WTC11 (cell line): ENCODE results near the gene GJA5. TPM values are rescaled to one million over a fixed set of nuclear protein-coding genes. Genes with fewer than 3 reads are reported as not detected.

Experiments
- ATAC-seq: fragments of 200-7000 bp; cut with Tn5 transposase; 2 replicates; pipeline ENCODE4 v1.10.0; 2021; ENCODE audit warnings: mild to moderate bottlenecking, moderate library complexity
- CTCF ChIA-PET: fragments of 300-600 bp; sonication (Branson Sonifier 250); formaldehyde crosslinking; loops from one replicate; lab custom pipeline; 2021; ENCODE audit warnings: antibody characterized with exemption; lab: Charles Lee
- POLR2A ChIA-PET: fragments of 350-600 bp; sonication (Branson Sonifier 250); formaldehyde crosslinking; loops from one replicate; lab custom pipeline; 2021; ENCODE audit warnings: antibody characterized with exemption; lab: Charles Lee
- DNase-seq: peaks from one replicate; pipeline ENCODE4 v3.0.0; 2021; ENCODE audit warnings: low spot score
- H3K27ac Mint-ChIP-seq: 2 replicates; pipeline ENCODE4 v1.8.0; 2021; ENCODE audit warnings: mixed read lengths
- H3K27me3 Mint-ChIP-seq: 2 replicates; pipeline ENCODE4 v1.8.0; 2021; ENCODE audit warnings: low read depth, mild to moderate bottlenecking, moderate library complexity, mixed read lengths
- H3K36me3 Mint-ChIP-seq: 2 replicates; pipeline ENCODE4 v1.8.0; 2021; ENCODE audit warnings: mixed read lengths
- H3K4me1 Mint-ChIP-seq: 2 replicates; pipeline ENCODE4 v1.8.0; 2022; ENCODE audit warnings: mixed read lengths
- H3K4me3 Mint-ChIP-seq: 2 replicates; pipeline ENCODE4 v1.8.0; 2021; ENCODE audit warnings: mild to moderate bottlenecking, moderate library complexity, mixed read lengths
- H3K9me3 Mint-ChIP-seq: 2 replicates; pipeline ENCODE4 v1.8.0; 2021; ENCODE audit warnings: mixed read lengths
- CREM ChIP-seq: sonication (generic); formaldehyde crosslinking; IDR thresholded peaks from 2 replicates; pipeline ENCODE4 v1.8.1; 2022; ENCODE audit warnings: mild to moderate bottlenecking, missing genetic modification reagents, moderate library complexity
- GABPB1 ChIP-seq: sonication (generic); formaldehyde crosslinking; IDR thresholded peaks from 2 replicates; pipeline ENCODE4 v1.8.1; 2023; ENCODE audit warnings: mild to moderate bottlenecking, missing genetic modification reagents
- IRF1 ChIP-seq: sonication (generic); formaldehyde crosslinking; IDR thresholded peaks from 2 replicates; pipeline ENCODE4 v1.8.0; 2023; ENCODE audit warnings: missing genetic modification reagents
- MYBL2 ChIP-seq: sonication (generic); formaldehyde crosslinking; IDR thresholded peaks from 2 replicates; pipeline ENCODE4 v1.8.1; 2023; ENCODE audit warnings: mild to moderate bottlenecking, moderate library complexity, missing genetic modification reagents
- NFE2L1 ChIP-seq: sonication (generic); formaldehyde crosslinking; IDR thresholded peaks from 2 replicates; pipeline ENCODE4 v1.8.1; 2023; ENCODE audit warnings: missing genetic modification reagents
- NR1H2 ChIP-seq: sonication (generic); formaldehyde crosslinking; IDR thresholded peaks from 2 replicates; pipeline ENCODE4 v1.9.0; 2021; ENCODE audit warnings: mild to moderate bottlenecking, moderate library complexity, missing genetic modification reagents
- RELA ChIP-seq: sonication (generic); formaldehyde crosslinking; IDR thresholded peaks from 2 replicates; pipeline ENCODE4 v1.8.1; 2022; ENCODE audit warnings: missing genetic modification reagents, mild to moderate bottlenecking, borderline replicate concordance
- TP53 ChIP-seq: sonication (generic); formaldehyde crosslinking; IDR thresholded peaks from 2 replicates; pipeline ENCODE4 v1.8.1; 2023; ENCODE audit warnings: mild to moderate bottlenecking, missing genetic modification reagents
- ZNF121 ChIP-seq: sonication (generic); formaldehyde crosslinking; IDR thresholded peaks from 2 replicates; pipeline ENCODE4 v1.8.0; 2023; ENCODE audit warnings: missing genetic modification reagents
- ZNF425 ChIP-seq: fragments of 250-450 bp; sonication (Bioruptor Pico); conservative IDR thresholded peaks from 2 replicates; pipeline ENCODE4 v1.9.0; 2021; ENCODE audit warnings: mild to moderate bottlenecking
- total RNA-seq: library from RNA; stranded (reverse); gene quantifications from 3 replicates; pipeline ENCODE4 v1.2.3, GENCODE V29; 2021
- TF ChIP-seq, protein P1 (sequence below): fragments of 250-450 bp; sonication (Bioruptor Pico); IDR thresholded peaks from 2 replicates; pipeline ENCODE4 v1.8.0; 2021; ENCODE audit warnings: mild to moderate bottlenecking
- TF ChIP-seq, protein P2 (sequence below): sonication (generic); formaldehyde crosslinking; IDR thresholded peaks from 2 replicates; pipeline ENCODE4 v1.8.1; 2023; ENCODE audit warnings: mild to moderate bottlenecking, missing genetic modification reagents, borderline replicate concordance
- TF ChIP-seq, protein P3 (sequence below): sonication (generic); formaldehyde crosslinking; IDR thresholded peaks from 2 replicates; pipeline ENCODE4 v1.8.0; 2022; ENCODE audit warnings: mild to moderate bottlenecking, missing genetic modification reagents
- TF ChIP-seq, protein P4 (sequence below): sonication (generic); formaldehyde crosslinking; conservative IDR thresholded peaks from 2 replicates; pipeline ENCODE4 v1.8.1; 2023; ENCODE audit warnings: mild to moderate bottlenecking, low read depth, missing genetic modification reagents, moderate library complexity
- TF ChIP-seq, protein P5 (sequence below): sonication (generic); formaldehyde crosslinking; IDR thresholded peaks from 2 replicates; pipeline ENCODE4 v1.8.1; 2022; ENCODE audit warnings: mild to moderate bottlenecking, missing genetic modification reagents, moderate library complexity, borderline replicate concordance

GJA5 gene
- total RNA-seq, 1 experiment from 2014 or later = 2.2 TPM

- ChIA-PET POLR2A (no interaction called here), CTCF (no interaction called here)
- Mint-ChIP-seq H3K27me3 (no peaks in the 10 kb centered on the region), H3K9me3 (peaks cover 4% of the 10 kb centered on the region; the same call in 1 of the 2 replicates), H3K4me3 (no peak overlapping the region), H3K27ac (no peak overlapping the region), H3K4me1 (0 out of 2 replicates have a peak, but pooled peaks cover 3% of the 10 kb centered on the region), H3K36me3 (no peaks in the 10 kb centered on the region)
- TF ChIP-seq GABPB1 (no peak), MYBL2 (CRISPR knock-in tag) (no peak), NFE2L1 (CRISPR knock-in tag) (no peak), CREM (CRISPR knock-in tag) (no peak), ZNF121 (CRISPR knock-in tag) (no peak), NR1H2 (CRISPR knock-in tag) (no peak), IRF1 (CRISPR knock-in tag) (no peak), ZNF425 (no peak)
- TF ChIP-seq, protein P1, sequence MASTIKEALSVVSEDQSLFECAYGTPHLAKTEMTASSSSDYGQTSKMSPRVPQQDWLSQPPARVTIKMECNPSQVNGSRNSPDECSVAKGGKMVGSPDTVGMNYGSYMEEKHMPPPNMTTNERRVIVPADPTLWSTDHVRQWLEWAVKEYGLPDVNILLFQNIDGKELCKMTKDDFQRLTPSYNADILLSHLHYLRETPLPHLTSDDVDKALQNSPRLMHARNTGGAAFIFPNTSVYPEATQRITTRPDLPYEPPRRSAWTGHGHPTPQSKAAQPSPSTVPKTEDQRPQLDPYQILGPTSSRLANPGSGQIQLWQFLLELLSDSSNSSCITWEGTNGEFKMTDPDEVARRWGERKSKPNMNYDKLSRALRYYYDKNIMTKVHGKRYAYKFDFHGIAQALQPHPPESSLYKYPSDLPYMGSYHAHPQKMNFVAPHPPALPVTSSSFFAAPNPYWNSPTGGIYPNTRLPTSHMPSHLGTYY (CRISPR knock-in tag) = no peak
- TF ChIP-seq, protein P2, sequence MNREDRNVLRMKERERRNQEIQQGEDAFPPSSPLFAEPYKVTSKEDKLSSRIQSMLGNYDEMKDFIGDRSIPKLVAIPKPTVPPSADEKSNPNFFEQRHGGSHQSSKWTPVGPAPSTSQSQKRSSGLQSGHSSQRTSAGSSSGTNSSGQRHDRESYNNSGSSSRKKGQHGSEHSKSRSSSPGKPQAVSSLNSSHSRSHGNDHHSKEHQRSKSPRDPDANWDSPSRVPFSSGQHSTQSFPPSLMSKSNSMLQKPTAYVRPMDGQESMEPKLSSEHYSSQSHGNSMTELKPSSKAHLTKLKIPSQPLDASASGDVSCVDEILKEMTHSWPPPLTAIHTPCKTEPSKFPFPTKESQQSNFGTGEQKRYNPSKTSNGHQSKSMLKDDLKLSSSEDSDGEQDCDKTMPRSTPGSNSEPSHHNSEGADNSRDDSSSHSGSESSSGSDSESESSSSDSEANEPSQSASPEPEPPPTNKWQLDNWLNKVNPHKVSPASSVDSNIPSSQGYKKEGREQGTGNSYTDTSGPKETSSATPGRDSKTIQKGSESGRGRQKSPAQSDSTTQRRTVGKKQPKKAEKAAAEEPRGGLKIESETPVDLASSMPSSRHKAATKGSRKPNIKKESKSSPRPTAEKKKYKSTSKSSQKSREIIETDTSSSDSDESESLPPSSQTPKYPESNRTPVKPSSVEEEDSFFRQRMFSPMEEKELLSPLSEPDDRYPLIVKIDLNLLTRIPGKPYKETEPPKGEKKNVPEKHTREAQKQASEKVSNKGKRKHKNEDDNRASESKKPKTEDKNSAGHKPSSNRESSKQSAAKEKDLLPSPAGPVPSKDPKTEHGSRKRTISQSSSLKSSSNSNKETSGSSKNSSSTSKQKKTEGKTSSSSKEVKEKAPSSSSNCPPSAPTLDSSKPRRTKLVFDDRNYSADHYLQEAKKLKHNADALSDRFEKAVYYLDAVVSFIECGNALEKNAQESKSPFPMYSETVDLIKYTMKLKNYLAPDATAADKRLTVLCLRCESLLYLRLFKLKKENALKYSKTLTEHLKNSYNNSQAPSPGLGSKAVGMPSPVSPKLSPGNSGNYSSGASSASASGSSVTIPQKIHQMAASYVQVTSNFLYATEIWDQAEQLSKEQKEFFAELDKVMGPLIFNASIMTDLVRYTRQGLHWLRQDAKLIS (CRISPR knock-in tag) = no peak
- TF ChIP-seq, protein P3, sequence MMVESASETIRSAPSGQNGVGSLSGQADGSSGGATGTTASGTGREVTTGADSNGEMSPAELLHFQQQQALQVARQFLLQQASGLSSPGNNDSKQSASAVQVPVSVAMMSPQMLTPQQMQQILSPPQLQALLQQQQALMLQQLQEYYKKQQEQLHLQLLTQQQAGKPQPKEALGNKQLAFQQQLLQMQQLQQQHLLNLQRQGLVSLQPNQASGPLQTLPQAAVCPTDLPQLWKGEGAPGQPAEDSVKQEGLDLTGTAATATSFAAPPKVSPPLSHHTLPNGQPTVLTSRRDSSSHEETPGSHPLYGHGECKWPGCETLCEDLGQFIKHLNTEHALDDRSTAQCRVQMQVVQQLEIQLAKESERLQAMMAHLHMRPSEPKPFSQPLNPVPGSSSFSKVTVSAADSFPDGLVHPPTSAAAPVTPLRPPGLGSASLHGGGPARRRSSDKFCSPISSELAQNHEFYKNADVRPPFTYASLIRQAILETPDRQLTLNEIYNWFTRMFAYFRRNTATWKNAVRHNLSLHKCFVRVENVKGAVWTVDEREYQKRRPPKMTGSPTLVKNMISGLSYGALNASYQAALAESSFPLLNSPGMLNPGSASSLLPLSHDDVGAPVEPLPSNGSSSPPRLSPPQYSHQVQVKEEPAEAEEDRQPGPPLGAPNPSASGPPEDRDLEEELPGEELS (CRISPR knock-in tag) = no peak
- ATAC-seq (no peak), DNase-seq (no peak)
Measured at GRCh38 chr1:147787765-147788164, 27.4 kb upstream of the GJA5 start.

DNA sequence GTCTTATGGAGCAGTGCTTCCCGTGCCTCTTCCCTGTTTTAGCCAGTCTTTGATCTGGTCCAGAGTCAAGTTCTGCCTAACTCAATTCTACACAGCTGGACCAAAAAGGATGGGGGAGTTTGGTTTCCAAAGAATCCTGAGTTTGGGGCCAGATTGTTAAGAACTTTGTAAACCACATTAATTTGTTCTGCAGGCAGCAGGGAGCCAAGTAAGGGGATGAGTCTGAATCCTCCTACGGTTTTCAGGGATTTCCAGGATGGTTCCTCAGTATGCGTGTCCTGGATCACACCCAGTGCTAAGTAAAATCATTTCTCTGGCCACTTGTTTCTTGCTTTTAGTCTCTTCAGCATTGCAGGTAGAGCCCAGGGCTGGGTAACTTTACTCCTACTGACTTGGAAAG, 26.1 kb upstream of the GJA5 start:
- TF ChIP-seq GABPB1 = no peak
- no peak for TF ChIP-seq RELA
- no peak for TF ChIP-seq TP53 (CRISPR knock-in tag)
- TF ChIP-seq, protein P4, sequence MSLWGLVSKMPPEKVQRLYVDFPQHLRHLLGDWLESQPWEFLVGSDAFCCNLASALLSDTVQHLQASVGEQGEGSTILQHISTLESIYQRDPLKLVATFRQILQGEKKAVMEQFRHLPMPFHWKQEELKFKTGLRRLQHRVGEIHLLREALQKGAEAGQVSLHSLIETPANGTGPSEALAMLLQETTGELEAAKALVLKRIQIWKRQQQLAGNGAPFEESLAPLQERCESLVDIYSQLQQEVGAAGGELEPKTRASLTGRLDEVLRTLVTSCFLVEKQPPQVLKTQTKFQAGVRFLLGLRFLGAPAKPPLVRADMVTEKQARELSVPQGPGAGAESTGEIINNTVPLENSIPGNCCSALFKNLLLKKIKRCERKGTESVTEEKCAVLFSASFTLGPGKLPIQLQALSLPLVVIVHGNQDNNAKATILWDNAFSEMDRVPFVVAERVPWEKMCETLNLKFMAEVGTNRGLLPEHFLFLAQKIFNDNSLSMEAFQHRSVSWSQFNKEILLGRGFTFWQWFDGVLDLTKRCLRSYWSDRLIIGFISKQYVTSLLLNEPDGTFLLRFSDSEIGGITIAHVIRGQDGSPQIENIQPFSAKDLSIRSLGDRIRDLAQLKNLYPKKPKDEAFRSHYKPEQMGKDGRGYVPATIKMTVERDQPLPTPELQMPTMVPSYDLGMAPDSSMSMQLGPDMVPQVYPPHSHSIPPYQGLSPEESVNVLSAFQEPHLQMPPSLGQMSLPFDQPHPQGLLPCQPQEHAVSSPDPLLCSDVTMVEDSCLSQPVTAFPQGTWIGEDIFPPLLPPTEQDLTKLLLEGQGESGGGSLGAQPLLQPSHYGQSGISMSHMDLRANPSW = no peak
- TF ChIP-seq, protein P5, sequence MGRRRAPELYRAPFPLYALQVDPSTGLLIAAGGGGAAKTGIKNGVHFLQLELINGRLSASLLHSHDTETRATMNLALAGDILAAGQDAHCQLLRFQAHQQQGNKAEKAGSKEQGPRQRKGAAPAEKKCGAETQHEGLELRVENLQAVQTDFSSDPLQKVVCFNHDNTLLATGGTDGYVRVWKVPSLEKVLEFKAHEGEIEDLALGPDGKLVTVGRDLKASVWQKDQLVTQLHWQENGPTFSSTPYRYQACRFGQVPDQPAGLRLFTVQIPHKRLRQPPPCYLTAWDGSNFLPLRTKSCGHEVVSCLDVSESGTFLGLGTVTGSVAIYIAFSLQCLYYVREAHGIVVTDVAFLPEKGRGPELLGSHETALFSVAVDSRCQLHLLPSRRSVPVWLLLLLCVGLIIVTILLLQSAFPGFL (CRISPR knock-in tag) = no peak
- TF ChIP-seq, all 79 proteins: peak for 0
- CTCF ChIA-PET = no interaction called here

More for the DNA sequence above, 26.1 kb upstream of the GJA5 start:
- Mint-ChIP-seq H3K4me1 (peaks cover 5% of the 10 kb centered on the region), H3K27me3 (no peaks in the 10 kb centered on the region), H3K4me3 (no peak overlapping the region), H3K27ac (no peak overlapping the region), H3K9me3 (no peaks in the 10 kb centered on the region), H3K36me3 (no peaks in the 10 kb centered on the region)
- ATAC-seq (no peak), DNase-seq (no peak)
- POLR2A ChIA-PET = no interaction called here
